Subcutaneous adipose tissue (tissue), 4 donors: Measurements from ENCODE around the gene C6orf62. TPM values are rescaled to one million over a fixed set of nuclear protein-coding genes. Genes with fewer than 3 reads are reported as not detected.

ENCODE experiments used
- total RNA-seq, 4 donors: library from RNA; depleted of rRNA; stranded (reverse); fragments of >200 nt; gene quantifications; one replicate each; pipeline ENCODE4 v1.1.0, GENCODE V29; 2016
- TF ChIP-seq, protein P1 (sequence below): fragments of 450-650 bp; IDR thresholded peaks from one replicate; pipeline ENCODE4 v1.5.1; 2016; ENCODE audit warnings: low read depth, mild to moderate bottlenecking, control low read depth, antibody characterized with exemption, moderate library complexity

Gene C6orf62
- total RNA-seq, 4 donors from 2014 or later: 70.1 to 126 (median 90.8) TPM

DNA sequence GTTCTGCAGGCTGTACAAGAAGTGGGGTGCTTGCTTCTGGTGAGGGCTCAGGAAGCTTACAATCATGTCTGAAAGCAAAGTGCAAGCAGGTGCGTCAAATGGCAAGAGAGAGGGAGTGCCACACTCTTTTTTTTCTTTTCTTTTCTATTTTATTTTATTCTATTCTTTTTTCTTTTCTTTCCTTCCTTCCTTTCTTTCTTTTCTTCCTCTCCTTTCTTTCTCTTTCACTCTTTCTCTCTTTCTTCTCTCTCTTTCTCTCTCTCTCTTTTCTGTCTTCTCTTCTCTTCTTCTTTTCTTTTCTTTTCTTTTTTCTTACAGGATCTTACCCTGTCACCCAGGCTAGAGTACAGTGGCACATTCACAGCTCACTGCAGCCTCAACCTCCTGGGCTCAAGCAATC is 32.5 kb downstream of the C6orf62 start:
- TF ChIP-seq, protein P1, sequence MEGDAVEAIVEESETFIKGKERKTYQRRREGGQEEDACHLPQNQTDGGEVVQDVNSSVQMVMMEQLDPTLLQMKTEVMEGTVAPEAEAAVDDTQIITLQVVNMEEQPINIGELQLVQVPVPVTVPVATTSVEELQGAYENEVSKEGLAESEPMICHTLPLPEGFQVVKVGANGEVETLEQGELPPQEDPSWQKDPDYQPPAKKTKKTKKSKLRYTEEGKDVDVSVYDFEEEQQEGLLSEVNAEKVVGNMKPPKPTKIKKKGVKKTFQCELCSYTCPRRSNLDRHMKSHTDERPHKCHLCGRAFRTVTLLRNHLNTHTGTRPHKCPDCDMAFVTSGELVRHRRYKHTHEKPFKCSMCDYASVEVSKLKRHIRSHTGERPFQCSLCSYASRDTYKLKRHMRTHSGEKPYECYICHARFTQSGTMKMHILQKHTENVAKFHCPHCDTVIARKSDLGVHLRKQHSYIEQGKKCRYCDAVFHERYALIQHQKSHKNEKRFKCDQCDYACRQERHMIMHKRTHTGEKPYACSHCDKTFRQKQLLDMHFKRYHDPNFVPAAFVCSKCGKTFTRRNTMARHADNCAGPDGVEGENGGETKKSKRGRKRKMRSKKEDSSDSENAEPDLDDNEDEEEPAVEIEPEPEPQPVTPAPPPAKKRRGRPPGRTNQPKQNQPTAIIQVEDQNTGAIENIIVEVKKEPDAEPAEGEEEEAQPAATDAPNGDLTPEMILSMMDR: no peak

DNA sequence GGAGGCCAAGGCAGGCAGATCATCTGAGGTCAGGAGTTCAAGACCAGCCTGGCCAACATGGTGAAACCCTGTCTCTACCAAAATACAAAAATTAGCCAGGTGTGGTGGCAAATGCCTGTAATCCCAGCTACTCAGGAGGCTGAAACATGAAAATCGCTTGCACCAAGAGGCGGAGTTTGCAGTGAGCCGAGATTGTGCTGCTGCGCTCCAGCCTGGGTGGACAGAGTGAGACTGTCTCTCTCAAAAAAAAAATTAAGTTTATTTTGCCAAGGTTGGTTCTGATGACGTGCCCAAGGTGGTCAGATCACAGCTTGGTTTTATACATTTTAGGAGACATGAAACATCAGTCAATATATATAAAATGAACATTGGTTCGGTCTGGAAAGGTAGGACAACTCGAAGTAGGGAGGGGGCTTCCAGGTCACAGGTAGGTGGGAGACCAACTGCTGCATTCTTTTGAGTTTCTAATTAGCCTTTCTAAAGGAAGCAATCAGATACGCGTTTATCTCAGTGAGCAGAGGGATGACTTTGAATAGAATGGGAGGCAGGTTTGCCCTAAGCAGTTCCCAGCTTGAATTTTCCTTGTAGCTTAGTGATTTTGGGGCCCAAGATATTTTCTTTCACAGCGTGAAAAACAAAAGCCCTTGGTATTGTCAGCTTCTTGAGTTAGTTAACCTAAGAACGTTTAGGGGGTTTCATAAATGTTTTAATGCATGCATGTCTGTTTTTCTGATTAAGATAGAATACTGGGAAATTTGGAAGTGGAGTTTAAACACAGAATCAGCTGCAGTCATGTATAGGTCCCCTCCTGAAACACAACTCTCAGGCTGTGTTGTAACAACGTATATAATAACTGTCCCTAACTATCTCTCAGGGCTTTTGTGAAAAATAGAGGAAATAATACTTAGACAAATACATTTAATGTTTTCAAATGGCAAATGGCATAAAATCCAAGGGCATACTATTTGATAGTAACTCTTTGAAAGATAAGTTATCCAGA is 35.4 kb downstream of the C6orf62 start:
- TF ChIP-seq, protein P1: no peak

DNA sequence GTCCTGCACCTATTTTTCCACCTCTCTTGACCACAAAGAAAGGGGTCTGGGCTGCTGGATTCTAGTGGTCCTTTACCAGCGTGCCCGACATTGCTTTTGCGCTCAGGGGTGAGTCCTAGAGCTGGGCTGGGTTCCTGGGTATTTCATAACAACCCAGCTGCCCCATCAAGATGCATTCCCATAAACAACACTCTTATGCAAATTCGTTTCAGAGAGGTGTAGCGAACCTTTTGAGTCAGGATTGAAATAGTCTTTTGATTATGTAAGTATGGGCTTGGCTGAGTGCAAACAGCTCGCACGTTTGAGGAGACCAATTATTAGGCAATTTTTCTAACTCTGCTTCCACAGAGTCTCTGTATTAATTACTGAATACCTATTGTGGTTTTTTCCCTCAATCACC is 38.4 kb downstream of the C6orf62 start:
- TF ChIP-seq, protein P1: no peak

DNA sequence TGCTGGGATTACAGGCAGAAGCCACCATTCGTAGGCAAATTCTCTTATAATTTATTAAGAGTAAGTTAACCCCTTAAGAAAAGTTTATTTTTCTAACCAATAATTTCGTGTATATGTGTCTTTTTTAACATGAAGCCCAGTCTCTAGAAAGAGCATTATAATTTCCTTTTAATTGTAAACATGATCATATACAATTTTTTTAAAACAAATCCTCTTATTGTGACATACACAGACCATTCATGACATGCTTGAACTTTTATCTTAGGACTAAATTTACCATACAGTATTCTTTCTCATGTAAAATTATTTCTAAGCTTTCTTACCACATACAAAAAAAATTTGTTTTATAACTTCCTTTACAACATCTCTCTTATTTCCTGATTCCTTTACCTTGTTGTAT is 45.3 kb downstream of the C6orf62 start:
- TF ChIP-seq, protein P1: no peak

DNA sequence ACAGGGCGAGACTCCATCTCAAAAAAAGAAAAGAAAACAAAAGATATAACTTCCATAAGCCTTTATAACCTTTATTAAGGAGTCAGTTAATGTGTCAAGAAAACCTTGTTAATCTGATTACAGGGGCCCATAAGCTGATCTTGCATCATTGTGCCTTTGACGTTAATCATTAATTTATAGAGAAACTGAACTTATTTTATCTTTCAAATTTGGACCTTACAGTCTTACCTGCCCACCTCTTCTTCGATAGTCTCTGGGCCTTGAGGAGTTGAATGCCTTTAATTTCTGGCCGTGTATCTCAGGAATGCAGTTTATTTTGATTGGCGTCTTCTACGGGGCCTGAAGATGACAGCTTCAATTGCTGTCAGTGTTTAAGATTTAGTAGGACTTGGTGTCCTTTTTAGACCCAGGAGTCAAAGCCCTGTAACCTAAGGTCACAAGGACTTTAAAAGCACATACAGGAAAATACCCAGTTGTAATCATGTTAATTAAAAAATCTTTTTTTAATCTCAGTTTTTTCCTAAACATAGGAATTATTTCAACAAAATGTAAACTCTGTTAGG is 46.3 kb downstream of the C6orf62 start:
- TF ChIP-seq, protein P1: no peak

DNA sequence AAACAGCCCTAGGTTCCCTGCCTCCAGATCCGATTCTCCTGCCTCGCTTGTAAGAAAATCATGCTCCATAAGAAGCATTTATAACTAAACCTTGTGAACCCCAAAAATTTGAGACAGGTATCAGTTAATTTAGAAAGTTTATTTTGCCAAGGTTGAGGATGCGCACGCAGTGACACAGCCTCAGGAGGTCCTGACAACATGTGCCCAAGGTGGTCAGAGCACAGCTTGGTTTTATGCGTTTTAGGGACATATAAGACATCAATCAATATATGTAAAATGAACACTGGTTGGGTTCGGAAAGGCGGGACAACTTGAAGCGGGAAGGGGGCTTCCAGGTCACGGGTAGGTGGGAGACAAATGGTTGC is 50.0 kb downstream of the C6orf62 start:
- TF ChIP-seq, protein P1: no peak

DNA sequence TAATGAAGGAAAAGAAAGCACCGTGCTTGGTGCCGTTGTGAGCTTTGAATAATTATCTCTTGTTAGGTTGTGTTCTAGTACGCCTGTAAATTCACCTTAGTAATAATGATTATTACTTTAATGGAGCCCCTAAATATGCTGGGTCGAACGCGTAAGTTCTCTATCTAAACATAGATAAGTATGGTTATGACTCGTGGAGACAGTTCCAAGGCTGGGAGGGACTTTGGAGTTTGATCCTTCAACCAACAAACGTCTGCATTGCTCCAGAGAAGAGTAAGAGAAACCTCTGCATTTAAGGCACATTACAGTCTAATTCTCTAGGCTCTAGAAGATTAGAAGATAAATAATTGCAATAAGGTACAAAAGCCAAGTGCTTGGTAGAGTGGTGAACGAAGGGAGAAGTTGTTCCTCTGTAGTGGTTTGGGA is 51.6 kb downstream of the C6orf62 start:
- TF ChIP-seq, protein P1: no peak
